ENCODE results near the gene SEMA6C.
"Not testable (repeated sequence)": the region's sequence is repeated elsewhere in the genome, so short reads cannot be mapped to it uniquely, and the experiment has no call there.

The SEMA6C gene

DNA sequence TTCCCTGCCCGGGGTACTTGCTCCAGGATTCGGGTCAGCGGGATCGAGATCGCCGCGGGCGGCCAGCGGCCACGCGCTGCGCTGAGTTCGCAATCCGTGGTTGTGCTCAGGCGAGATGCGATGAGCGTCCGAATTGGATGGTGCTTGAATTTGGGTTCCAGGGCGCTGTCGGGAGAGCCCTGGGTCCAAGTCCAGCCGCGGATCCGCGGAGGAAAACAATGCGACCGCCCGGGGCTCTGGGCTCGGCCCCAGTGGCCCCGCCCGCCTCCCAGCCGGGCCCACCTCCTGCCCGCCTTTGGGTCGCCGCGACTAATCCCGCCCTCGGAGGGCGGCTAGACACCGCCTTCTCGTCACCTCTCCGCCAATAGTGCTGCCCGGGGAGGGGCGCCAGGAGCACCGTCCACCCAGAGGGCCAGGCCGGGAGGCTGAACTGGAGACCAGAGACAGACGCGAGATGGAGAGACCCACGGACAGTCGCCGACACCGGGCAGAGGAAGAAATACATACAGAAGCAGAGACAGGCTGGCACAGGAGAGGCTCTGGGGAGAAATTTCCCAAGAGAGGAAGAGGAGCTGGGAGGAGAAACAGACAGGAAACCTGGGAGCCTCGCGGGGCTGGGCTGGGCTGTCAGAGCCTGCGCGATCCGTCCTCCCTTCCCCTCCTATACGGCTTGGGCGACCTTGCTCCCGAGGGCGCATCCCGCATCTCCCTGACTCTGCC lies at the start of gene SEMA6C:
Gene SEMA6C (minus strand): TSS at position 220 of the 720 bp plus-strand sequence. CDS start 4,010 bp downstream, outside the sequence.
- DNase-seq (ENCODE audit: low read depth), result peak; percentile 89
- TF ChIP-seq, protein P1, sequence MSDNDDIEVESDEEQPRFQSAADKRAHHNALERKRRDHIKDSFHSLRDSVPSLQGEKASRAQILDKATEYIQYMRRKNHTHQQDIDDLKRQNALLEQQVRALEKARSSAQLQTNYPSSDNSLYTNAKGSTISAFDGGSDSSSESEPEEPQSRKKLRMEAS (IDR thresholded peaks at IDR 0.05; ENCODE audit: low read depth, low read length), result no peak
- no peak for TF ChIP-seq CTCF (IDR thresholded peaks at IDR 0.05; ENCODE audit: low read depth, low read length)
- TF ChIP-seq POLR2A (IDR thresholded peaks at IDR 0.05; ENCODE audit: extremely low read depth, insufficient read length), result no peak
- TF ChIP-seq MYC (IDR thresholded peaks at IDR 0.05; ENCODE audit: low read depth, low read length), result no peak
- peak within 1 kb of the TSS; percentile 61 for H3K4me3 ChIP-seq (ENCODE audit: low read depth, low read length)

GRCh38 chr1:151194894-151195594 lies 48.6 kb upstream of the SEMA6C start:
- peak; percentile 20 for DNase-seq (ENCODE audit: low read depth)
- H3K4me3 ChIP-seq (ENCODE audit: low read depth, low read length), result not testable (repeated sequence)

- TF ChIP-seq POLR2A (IDR thresholded peaks at IDR 0.05; ENCODE audit: extremely low read depth, insufficient read length), result no peak
- no peak for TF ChIP-seq MYC (IDR thresholded peaks at IDR 0.05; ENCODE audit: low read depth, low read length)
- DNase-seq (ENCODE audit: low read depth), result no peak
- no peak overlapping the region for H3K4me3 ChIP-seq (ENCODE audit: low read depth, low read length)
These were observed 47.4 kb upstream of the SEMA6C start for GRCh38 chr1:151193856-151194255.

GRCh38 chr1:151193304-151193703 lies 46.9 kb upstream of the SEMA6C start:
- TF ChIP-seq CTCF (IDR thresholded peaks at IDR 0.05; ENCODE audit: low read depth, low read length) (no peak), POLR2A (IDR thresholded peaks at IDR 0.05; ENCODE audit: extremely low read depth, insufficient read length) (no peak), MYC (IDR thresholded peaks at IDR 0.05; ENCODE audit: low read depth, low read length) (no peak)
- TF ChIP-seq, protein P1 (IDR thresholded peaks at IDR 0.05; ENCODE audit: low read depth, low read length), result no peak
- DNase-seq (ENCODE audit: low read depth), result no peak
- H3K4me3 ChIP-seq (ENCODE audit: low read depth, low read length), result no peak overlapping the region

GRCh38 chr1:151192047-151192446 lies 45.6 kb upstream of the SEMA6C start:
- DNase-seq (ENCODE audit: low read depth), result no peak
- no peak overlapping the region for H3K4me3 ChIP-seq (ENCODE audit: low read depth, low read length)
- TF ChIP-seq MYC (IDR thresholded peaks at IDR 0.05; ENCODE audit: low read depth, low read length), result no peak
- TF ChIP-seq, protein P1 (IDR thresholded peaks at IDR 0.05; ENCODE audit: low read depth, low read length), result no peak
- TF ChIP-seq CTCF (IDR thresholded peaks at IDR 0.05; ENCODE audit: low read depth, low read length), result no peak
- no peak for TF ChIP-seq POLR2A (IDR thresholded peaks at IDR 0.05; ENCODE audit: extremely low read depth, insufficient read length)

DNA sequence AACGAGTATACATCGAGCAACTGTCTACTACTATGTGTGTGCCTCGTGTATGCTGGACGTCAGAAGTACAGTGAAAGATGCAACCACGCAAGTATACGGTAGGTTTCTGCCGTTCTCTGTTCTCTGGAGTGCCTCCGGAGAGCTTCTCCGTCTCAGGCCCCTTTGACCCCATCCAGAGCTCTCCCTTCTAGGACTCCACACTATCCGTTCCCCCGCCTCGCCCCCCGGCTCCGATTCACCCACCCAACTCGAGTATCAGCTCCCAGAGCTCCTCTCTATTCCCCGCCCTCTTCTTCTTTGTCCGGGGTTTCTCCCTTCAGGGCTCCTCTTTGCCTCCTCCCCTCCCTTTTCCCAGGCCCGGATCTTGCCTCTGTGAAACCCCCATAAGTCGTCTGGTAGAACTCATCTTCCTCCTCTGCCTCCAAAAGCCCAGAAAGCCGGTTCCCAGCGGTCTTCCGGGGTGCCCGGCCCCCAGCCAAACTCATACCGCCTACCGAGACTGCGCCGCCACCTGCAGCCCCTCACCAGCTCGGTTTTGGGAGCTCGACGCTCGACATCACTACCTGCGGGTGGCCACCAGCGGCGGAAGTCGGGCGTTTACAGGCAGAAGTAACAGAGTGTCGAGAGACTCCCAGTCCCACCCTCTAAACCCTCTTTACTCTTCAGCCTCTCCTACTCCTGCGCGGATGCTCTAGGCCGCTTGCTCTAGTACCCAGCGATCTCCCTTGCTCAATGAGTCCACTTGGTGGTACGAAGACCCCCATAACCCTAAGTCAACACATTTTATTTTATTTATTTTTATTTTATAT lies 43.4 kb upstream of the SEMA6C start, which contains the start of gene VPS72:
Gene VPS72 (minus strand): TSS at position 561 of the 809 bp plus-strand sequence. CDS start 76 bp downstream, at position 485.
- TF ChIP-seq CTCF (IDR thresholded peaks at IDR 0.05; ENCODE audit: low read depth, low read length), result no peak
- peak; percentile 72 for TF ChIP-seq POLR2A (IDR thresholded peaks at IDR 0.05; ENCODE audit: extremely low read depth, insufficient read length)
- TF ChIP-seq, protein P1 (IDR thresholded peaks at IDR 0.05; ENCODE audit: low read depth, low read length), result peak; percentile 52
- peak; percentile 22; the same call in 1 of the 2 replicates for TF ChIP-seq MYC (IDR thresholded peaks at IDR 0.05; ENCODE audit: low read depth, low read length)
- peak within 1 kb of the TSS; percentile 96 for H3K4me3 ChIP-seq (ENCODE audit: low read depth, low read length)

DNA sequence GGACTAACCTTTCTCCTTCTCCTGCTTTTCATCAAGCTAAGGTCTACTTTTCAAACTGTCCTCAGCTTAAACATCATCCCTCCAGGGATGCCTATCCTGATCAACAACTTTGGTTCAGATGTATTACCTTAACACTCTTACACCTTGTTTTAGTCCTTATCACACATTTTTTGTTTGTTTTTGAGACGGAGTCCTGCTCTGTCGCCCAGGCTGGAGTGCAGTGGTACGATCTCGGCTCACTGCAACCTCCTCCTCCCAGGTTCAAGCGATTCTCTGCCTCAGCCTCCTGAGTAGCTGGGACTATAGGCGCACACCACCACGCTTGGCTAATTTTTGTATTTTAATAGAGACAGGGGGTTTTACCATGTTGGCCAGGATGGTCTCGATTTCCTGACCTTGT lies 42.2 kb upstream of the SEMA6C start:
- not testable (repeated sequence) for DNase-seq (ENCODE audit: low read depth)
- peak overlapping the region; percentile 96 for H3K4me3 ChIP-seq (ENCODE audit: low read depth, low read length)

More for the DNA sequence above, 43.4 kb upstream of the SEMA6C start, which contains the start of gene VPS72:
- DNase-seq (ENCODE audit: low read depth), result peak; percentile 93
